Testis (tissue), 3 donors: ENCODE results near the gene CACUL1. TPM values are rescaled to one million over a fixed set of nuclear protein-coding genes. Genes with fewer than 3 reads are reported as not detected.

ENCODE experiments used
- DNase-seq: peaks from one replicate; pipeline ENCODE4 v3.0.0-alpha.2; 2019
- H3K27ac ChIP-seq, 2 donors: fragments of 200-600 bp; sonication (generic); one replicate each; pipeline ENCODE4 v1.5.1; 2019
- H3K27me3 ChIP-seq: fragments of 200-600 bp; sonication (generic); one replicate; pipeline ENCODE4 v1.5.1; 2019
- H3K36me3 ChIP-seq: fragments of 200-600 bp; sonication (generic); one replicate; pipeline ENCODE4 v1.5.1; 2017; ENCODE audit warnings: low read depth; ENCODE audit errors: missing control alignments
- H3K4me1 ChIP-seq: fragments of 200-600 bp; sonication (generic); one replicate; pipeline ENCODE4 v1.5.1; 2019
- H3K4me3 ChIP-seq, 2 donors: fragments of 200-600 bp; sonication (generic); one replicate each; pipeline ENCODE4 v1.5.1; 2017 to 2019
- H3K9me3 ChIP-seq: fragments of 200-600 bp; sonication (generic); one replicate; pipeline ENCODE4 v1.5.1; 2017
- POLR2A ChIP-seq: fragments of 450-650 bp; IDR thresholded peaks from one replicate; pipeline ENCODE4 v1.6.1; 2017; ENCODE audit warnings: antibody characterized with exemption, mild to moderate bottlenecking, moderate library complexity
- WGBS, 2 donors: methylation state at CpG; one replicate each; pipeline ENCODE4 v1.1.5; 2018; 5-methylcytosine and 5-hydroxymethylcytosine counted together
- intact Hi-C: fragments of 100-400 bp; cut with DNase I; formaldehyde crosslinking; loops from one replicate; pipeline ENCODE4 v1.15.1; 2023; ENCODE audit warnings: low total_unique reads
- polyA plus RNA-seq: library from polyadenylated mRNA; stranded (reverse); fragments of 350-450 nt; fragmentation: Illumina TruSeq; extraction: RNeasy Lipid Tissue Mini Kit (QIAGEN cat#74804); gene quantifications from one replicate; pipeline ENCODE4 v1.2.3, GENCODE V29; 2014; ENCODE audit warnings: low read depth, low replicate concordance; ENCODE audit not compliant: insufficient read depth
- total RNA-seq, 2 donors: library from RNA; depleted of rRNA; stranded (reverse); fragments of >200 nt; gene quantifications; one replicate each; pipeline ENCODE4 v1.2.3, GENCODE V29; 2016
- TF ChIP-seq, protein P1 (sequence below), 3 experiments: fragments of 450-650 bp in 2 of 3; fragments of 200-600 bp in 1 of 3; sonication (generic) in 1 of 3; IDR thresholded peaks; one replicate each; pipeline ENCODE4 v1.5.1; 2016 to 2019; ENCODE audit warnings: antibody characterized with exemption in 3 of 3, mild to moderate bottlenecking in 2 of 3, moderate library complexity in 1 of 3

The CACUL1 gene
- total and polyA plus RNA-seq, 3 donors from 2014 or later = 60.1 to 72.0 (median 62.6) TPM

DNA sequence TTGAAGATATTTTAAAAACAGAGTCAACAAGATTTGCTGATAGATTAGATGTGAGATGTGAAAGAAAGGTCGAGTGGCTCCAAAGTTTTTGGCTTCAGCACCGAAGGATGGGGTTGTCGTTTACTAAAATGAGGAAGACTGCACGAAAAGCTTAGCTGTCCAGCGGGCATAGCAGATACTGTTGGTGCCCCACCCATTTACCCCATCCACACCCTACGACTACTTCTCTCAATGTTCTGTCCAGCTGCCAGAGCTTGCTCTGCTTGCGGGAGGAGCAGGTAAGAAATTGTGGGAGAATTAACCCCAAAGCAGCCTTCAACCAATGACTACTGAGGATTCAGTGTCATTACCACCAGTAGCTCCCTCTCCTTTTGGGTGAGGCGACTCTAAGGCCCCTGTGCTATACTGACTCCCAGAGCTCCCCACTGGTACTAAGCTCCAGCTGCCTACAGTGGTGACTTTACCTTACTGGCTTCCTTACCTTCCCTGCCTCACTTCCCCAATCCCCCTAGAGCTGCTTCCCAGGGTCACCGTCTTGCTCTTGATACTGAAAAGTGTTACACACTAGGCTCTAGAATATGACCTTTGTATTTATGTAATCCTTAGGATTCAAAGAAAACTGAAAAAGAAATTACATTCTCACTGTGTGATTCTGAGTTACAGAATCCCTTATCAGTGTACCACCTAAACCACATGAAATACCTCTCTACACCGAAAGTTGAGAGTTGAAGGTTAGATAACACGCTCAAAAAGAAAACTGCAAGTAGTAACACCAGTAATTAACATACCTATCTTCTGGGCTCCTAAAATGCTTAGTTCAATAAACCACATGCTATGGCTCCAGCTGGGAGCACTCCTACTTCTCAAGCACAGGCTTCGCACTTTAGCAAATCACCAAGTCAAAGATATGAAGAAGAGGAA, 22.3 kb downstream of the CACUL1 start:
- Histone ChIP-seq H3K27me3 (no peaks in the 10 kb centered on the region), H3K4me1 (peaks cover 13% of the 10 kb centered on the region), H3K27ac (no peak overlapping the region), H3K9me3 (no peaks in the 10 kb centered on the region), H3K4me3 (no peak overlapping the region), H3K36me3 (no peaks in the 10 kb centered on the region)
- no peak for DNase-seq
- TF ChIP-seq, protein P1, sequence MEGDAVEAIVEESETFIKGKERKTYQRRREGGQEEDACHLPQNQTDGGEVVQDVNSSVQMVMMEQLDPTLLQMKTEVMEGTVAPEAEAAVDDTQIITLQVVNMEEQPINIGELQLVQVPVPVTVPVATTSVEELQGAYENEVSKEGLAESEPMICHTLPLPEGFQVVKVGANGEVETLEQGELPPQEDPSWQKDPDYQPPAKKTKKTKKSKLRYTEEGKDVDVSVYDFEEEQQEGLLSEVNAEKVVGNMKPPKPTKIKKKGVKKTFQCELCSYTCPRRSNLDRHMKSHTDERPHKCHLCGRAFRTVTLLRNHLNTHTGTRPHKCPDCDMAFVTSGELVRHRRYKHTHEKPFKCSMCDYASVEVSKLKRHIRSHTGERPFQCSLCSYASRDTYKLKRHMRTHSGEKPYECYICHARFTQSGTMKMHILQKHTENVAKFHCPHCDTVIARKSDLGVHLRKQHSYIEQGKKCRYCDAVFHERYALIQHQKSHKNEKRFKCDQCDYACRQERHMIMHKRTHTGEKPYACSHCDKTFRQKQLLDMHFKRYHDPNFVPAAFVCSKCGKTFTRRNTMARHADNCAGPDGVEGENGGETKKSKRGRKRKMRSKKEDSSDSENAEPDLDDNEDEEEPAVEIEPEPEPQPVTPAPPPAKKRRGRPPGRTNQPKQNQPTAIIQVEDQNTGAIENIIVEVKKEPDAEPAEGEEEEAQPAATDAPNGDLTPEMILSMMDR (IDR thresholded peaks at IDR 0.05) = no peak
- no peak for TF ChIP-seq POLR2A
- intact Hi-C loops = no loop called here
- WGBS, 2 donors = 84 to 88% methylated on average over 12 of the region's 12 CpGs

GRCh38 chr10:118730756-118731456, 23.9 kb downstream of the CACUL1 start:
- Histone ChIP-seq H3K4me3 (no peak overlapping the region), H3K27ac (no peak overlapping the region), H3K4me1 (peaks cover 22% of the 10 kb centered on the region), H3K27me3 (no peaks in the 10 kb centered on the region), H3K36me3 (no peaks in the 10 kb centered on the region), H3K9me3 (no peaks in the 10 kb centered on the region)
- TF ChIP-seq, protein P1 (IDR thresholded peaks at IDR 0.05) = no peak
- no peak for TF ChIP-seq POLR2A
- DNase-seq = no peak
- WGBS, 2 donors = 67 to 73% methylated on average over 7 of the region's 7 CpGs
- intact Hi-C loops = no loop called here

GRCh38 chr10:118729641-118730258, 25.0 kb downstream of the CACUL1 start:
- Histone ChIP-seq H3K4me3 (no peak overlapping the region), H3K27ac (peak overlapping the region in 1 of 2 donors; percentile 5), H3K4me1 (peaks cover 24% of the 10 kb centered on the region), H3K27me3 (no peaks in the 10 kb centered on the region), H3K9me3 (no peaks in the 10 kb centered on the region), H3K36me3 (no peaks in the 10 kb centered on the region)
- intact Hi-C loops = no loop called here
- 64 to 69% methylated on average over 2 of the region's 2 CpGs for WGBS, 2 donors
- no peak for TF ChIP-seq POLR2A
- TF ChIP-seq, protein P1 (IDR thresholded peaks at IDR 0.05) = no peak
- no peak for DNase-seq

DNA sequence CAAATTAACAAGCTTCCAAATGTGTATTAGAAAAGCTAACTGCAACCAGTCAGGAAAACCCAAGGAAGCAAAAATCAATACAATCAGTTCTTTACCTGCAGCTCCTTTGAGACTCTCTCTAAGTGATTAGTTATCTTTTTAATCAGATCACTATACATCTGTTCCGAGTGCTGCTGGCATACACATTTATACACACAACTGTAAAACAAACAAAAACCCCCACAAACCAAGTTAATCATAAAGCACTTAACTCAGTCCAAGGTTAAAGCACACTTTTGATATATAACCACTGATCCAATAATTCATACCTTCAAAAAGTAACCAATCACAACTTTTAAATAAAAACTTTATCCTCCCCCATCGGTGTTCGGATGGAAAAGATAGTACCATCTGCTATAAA, 25.6 kb downstream of the CACUL1 start:
- no peaks in the 10 kb centered on the region for H3K9me3 ChIP-seq
- no peaks in the 10 kb centered on the region for H3K27me3 ChIP-seq
- intact Hi-C loops = no loop called here
- TF ChIP-seq, protein P1 (IDR thresholded peaks at IDR 0.05) = no peak
- TF ChIP-seq POLR2A = no peak
- peaks cover 24% of the 10 kb centered on the region for H3K4me1 ChIP-seq
- H3K27ac ChIP-seq = peak overlapping the region in 1 of 2 donors; percentile 5
- H3K4me3 ChIP-seq = no peak overlapping the region
- no peaks in the 10 kb centered on the region for H3K36me3 ChIP-seq
- WGBS, 2 donors = 60 to 75% methylated on average over 3 of the region's 3 CpGs
- DNase-seq = no peak
